ENCODE results near the gene MED31. TPM values are rescaled to one million over a fixed set of nuclear protein-coding genes. Genes with fewer than 3 reads are reported as not detected.
"Not testable (repeated sequence)": the region's sequence is repeated elsewhere in the genome, so short reads cannot be mapped to it uniquely, and the experiment has no call there.

MED31 gene
- total RNA-seq, 1 experiment from 2014 or later: 41.4 TPM

GRCh38 chr17:6596941-6597340 lies 54.5 kb downstream of the MED31 start:
- Histone ChIP-seq H3K9me3 (ENCODE audit: insufficient read depth, low read depth) (no peaks in the 10 kb centered on the region), H3F3A (ENCODE audit: insufficient read depth, low read depth) (peaks cover 13% of the 10 kb centered on the region; the same call in 1 of the 2 replicates), H3K4me3 (no peak overlapping the region), H3K4me1 (replicated peaks; ENCODE audit: insufficient read depth) (no peaks in the 10 kb centered on the region), H3K4me2 (no peak overlapping the region), H4K20me1 (ENCODE audit: insufficient read depth) (peaks cover 2% of the 10 kb centered on the region; the same call in 1 of the 2 replicates), H3K79me2 (ENCODE audit: low read depth) (peaks cover 5% of the 10 kb centered on the region; the same call in 1 of the 2 replicates), H3K27ac (no peak overlapping the region), H3K27me3 (ENCODE audit: insufficient read depth, low read depth) (no peaks in the 10 kb centered on the region), H3K36me3 (ENCODE audit: low read depth) (peaks cover 68% of the 10 kb centered on the region), H2AFZ (no peak overlapping the region), H3K9me2 (ENCODE audit: insufficient read depth) (no peaks in the 10 kb centered on the region)
- ChIA-PET POLR2A (ENCODE audit: unreplicated experiment) (no interaction called here), CTCF (no interaction called here)
- no TSS peak for BruUV-seq (replicated peaks)
- TF ChIP-seq CTCF (conservative IDR thresholded peaks at IDR 0.05) (no peak), EZH2 (IDR thresholded peaks at IDR 0.05; ENCODE audit: low read depth) (no peak)
- intact Hi-C loops (cut with micrococcal nuclease; ENCODE audit: unreplicated experiment): no loop called here
- DNase-seq: no peak

- Histone ChIP-seq H3K4me3 (no peak overlapping the region), H3K9me2 (ENCODE audit: insufficient read depth) (no peaks in the 10 kb centered on the region), H2AFZ (no peak overlapping the region), H3K9me3 (ENCODE audit: insufficient read depth, low read depth) (no peaks in the 10 kb centered on the region), H3K79me2 (ENCODE audit: low read depth) (peaks cover under 1% of the 10 kb centered on the region; the same call in 1 of the 2 replicates), H3K4me1 (replicated peaks; ENCODE audit: insufficient read depth) (no peaks in the 10 kb centered on the region), H3K4me2 (no peak overlapping the region), H3K36me3 (ENCODE audit: low read depth) (peaks cover 64% of the 10 kb centered on the region), H3F3A (ENCODE audit: insufficient read depth, low read depth) (peaks cover 13% of the 10 kb centered on the region; the same call in 1 of the 2 replicates), H3K27me3 (ENCODE audit: insufficient read depth, low read depth) (no peaks in the 10 kb centered on the region), H4K20me1 (ENCODE audit: insufficient read depth) (no peaks in the 10 kb centered on the region; the same call in 1 of the 2 replicates), H3K27ac (no peak overlapping the region)
- POLR2A ChIA-PET (ENCODE audit: unreplicated experiment): no interaction called here
- BruUV-seq (replicated peaks): no TSS peak
- TF ChIP-seq CTCF (conservative IDR thresholded peaks at IDR 0.05) (no peak), EZH2 (IDR thresholded peaks at IDR 0.05; ENCODE audit: low read depth) (no peak)
- CTCF ChIA-PET: no interaction called here
- intact Hi-C loops (cut with micrococcal nuclease; ENCODE audit: unreplicated experiment): no loop called here
- no peak for DNase-seq
Measured at GRCh38 chr17:6596511-6596910, 54.9 kb downstream of the MED31 start.

- BruUV-seq (replicated peaks): no TSS peak
- DNase-seq: no peak
- intact Hi-C loops (cut with micrococcal nuclease; ENCODE audit: unreplicated experiment): no loop called here
- no peak for TF ChIP-seq CTCF (conservative IDR thresholded peaks at IDR 0.05)
- no peak for TF ChIP-seq EZH2 (IDR thresholded peaks at IDR 0.05; ENCODE audit: low read depth)
- Histone ChIP-seq H3K4me2 (no peak overlapping the region), H2AFZ (no peak overlapping the region), H3F3A (ENCODE audit: insufficient read depth, low read depth) (peaks cover 13% of the 10 kb centered on the region; the same call in 1 of the 2 replicates), H3K9me2 (ENCODE audit: insufficient read depth) (no peaks in the 10 kb centered on the region), H3K4me3 (no peak overlapping the region), H3K4me1 (replicated peaks; ENCODE audit: insufficient read depth) (no peaks in the 10 kb centered on the region), H3K9me3 (ENCODE audit: insufficient read depth, low read depth) (no peaks in the 10 kb centered on the region), H3K27ac (no peak overlapping the region), H3K36me3 (ENCODE audit: low read depth) (peaks cover 60% of the 10 kb centered on the region), H4K20me1 (ENCODE audit: insufficient read depth) (no peaks in the 10 kb centered on the region; the same call in 1 of the 2 replicates), H3K27me3 (ENCODE audit: insufficient read depth, low read depth) (no peaks in the 10 kb centered on the region), H3K79me2 (ENCODE audit: low read depth) (no peaks in the 10 kb centered on the region)
- ChIA-PET CTCF (no interaction called here), POLR2A (ENCODE audit: unreplicated experiment) (no interaction called here)
Measured at GRCh38 chr17:6596081-6596480, 55.3 kb downstream of the MED31 start.

GRCh38 chr17:6593371-6593770 lies 58.0 kb downstream of the MED31 start:
- peaks cover 61% of the 10 kb centered on the region for H3K36me3 ChIP-seq (ENCODE audit: low read depth)

More at GRCh38 chr17:6593371-6593770, 58.0 kb downstream of the MED31 start:
- H3K27ac ChIP-seq; BruUV-seq (replicated peaks); H3K4me2 ChIP-seq; H2AFZ ChIP-seq; H3K4me3 ChIP-seq; H3K9me3 ChIP-seq (ENCODE audit: insufficient read depth, low read depth); H3K9me2 ChIP-seq (ENCODE audit: insufficient read depth); H3K79me2 ChIP-seq (ENCODE audit: low read depth); CTCF ChIA-PET; H4K20me1 ChIP-seq (ENCODE audit: insufficient read depth); H3K27me3 ChIP-seq (ENCODE audit: insufficient read depth, low read depth); H3K4me1 ChIP-seq (replicated peaks; ENCODE audit: insufficient read depth); DNase-seq: not testable (repeated sequence)
- POLR2A ChIA-PET (ENCODE audit: unreplicated experiment): interaction anchor here (0.9 kb wide), 1 partner anchor 36 kb away, joined by 7 read pairs; no protein-coding TSS in a partner anchor
- intact Hi-C loops (cut with micrococcal nuclease; ENCODE audit: unreplicated experiment): loop anchor here (5.0 kb wide), 1 partner anchor 34 kb away; no protein-coding TSS in a partner anchor
- peaks cover 10% of the 10 kb centered on the region; the same call in 1 of the 2 replicates for H3F3A ChIP-seq (ENCODE audit: insufficient read depth, low read depth)

Measured in PC-9 (cell line).